ENCODE data around the gene POLL.
A peak's percentile ranks its signal among the peaks of the same experiment; 100 is the strongest.

The POLL gene

GRCh38 chr10:101559596-101560297, 28.3 kb downstream of the POLL start:
- no peak for DNase-seq

GRCh38 chr10:101558671-101559595, 29.1 kb downstream of the POLL start:
- no peak for DNase-seq

- DNase-seq, result no peak
These were observed 29.9 kb downstream of the POLL start for GRCh38 chr10:101558204-101558603.

GRCh38 chr10:101557541-101557940, 30.5 kb downstream of the POLL start:
- DNase-seq, result no peak

- peak; percentile 33 for DNase-seq
These were observed 35.6 kb downstream of the POLL start for GRCh38 chr10:101552442-101552841.

GRCh38 chr10:101550965-101551364, 37.1 kb downstream of the POLL start:
- no peak for DNase-seq

- DNase-seq, result peak; percentile 69
These were observed 42.2 kb downstream of the POLL start for GRCh38 chr10:101545898-101546297.

- DNase-seq, result no peak
These were observed 49.6 kb downstream of the POLL start for GRCh38 chr10:101538446-101538845.

GRCh38 chr10:101536800-101537199, 51.3 kb downstream of the POLL start:
- DNase-seq, result peak; percentile 89

- DNase-seq, result peak; percentile 93
These were observed 52.1 kb downstream of the POLL start for GRCh38 chr10:101535949-101536348.

GRCh38 chr10:101529725-101530553, 58.1 kb downstream of the POLL start:
- DNase-seq, result no peak

- DNase-seq, result no peak
These were observed 58.9 kb downstream of the POLL start for GRCh38 chr10:101529207-101529606.

All from OCI-M1 (cell line).